ENCODE results near the gene PHF2.

PHF2 gene

GRCh38 chr9:93624977-93625376 is 48.6 kb downstream of the PHF2 start:
- TF ChIP-seq CTCF (IDR thresholded peaks at IDR 0.05) = no peak
- no peak for TF ChIP-seq ZFX (IDR thresholded peaks at IDR 0.05; ENCODE audit: borderline replicate concordance)
- no peak overlapping the region for H3K27ac ChIP-seq

- H3K27ac ChIP-seq = no peak overlapping the region
- TF ChIP-seq CTCF (IDR thresholded peaks at IDR 0.05) (no peak), ZFX (IDR thresholded peaks at IDR 0.05; ENCODE audit: borderline replicate concordance) (no peak)
Observed at GRCh38 chr9:93629920-93630319, 53.5 kb downstream of the PHF2 start.

GRCh38 chr9:93630806-93631411 is 54.5 kb downstream of the PHF2 start:
- no peak overlapping the region for H3K27ac ChIP-seq
- TF ChIP-seq ZFX (IDR thresholded peaks at IDR 0.05; ENCODE audit: borderline replicate concordance) = no peak

- H3K27ac ChIP-seq = no peak overlapping the region
- TF ChIP-seq CTCF (IDR thresholded peaks at IDR 0.05) = no peak
- no peak for TF ChIP-seq ZFX (IDR thresholded peaks at IDR 0.05; ENCODE audit: borderline replicate concordance)
Observed at GRCh38 chr9:93633492-93634221, 57.3 kb downstream of the PHF2 start.

- no peak for TF ChIP-seq CTCF (IDR thresholded peaks at IDR 0.05)
- TF ChIP-seq ZFX (IDR thresholded peaks at IDR 0.05; ENCODE audit: borderline replicate concordance) = no peak
- H3K27ac ChIP-seq = no peak overlapping the region
Observed at GRCh38 chr9:93634311-93635185, 58.2 kb downstream of the PHF2 start.

- H3K27ac ChIP-seq = no peak overlapping the region
- TF ChIP-seq ZFX (IDR thresholded peaks at IDR 0.05; ENCODE audit: borderline replicate concordance) (no peak), CTCF (IDR thresholded peaks at IDR 0.05) (no peak)
Observed at GRCh38 chr9:93635186-93636107, 59.1 kb downstream of the PHF2 start.

- TF ChIP-seq ZFX (IDR thresholded peaks at IDR 0.05; ENCODE audit: borderline replicate concordance) = no peak
- TF ChIP-seq CTCF (IDR thresholded peaks at IDR 0.05) = no peak
- no peak overlapping the region for H3K27ac ChIP-seq
Observed at GRCh38 chr9:93636172-93636661, 59.8 kb downstream of the PHF2 start.
